HG03196 (cell line): Measurements from ENCODE around the gene TNRC6C.

ENCODE experiments used
- ATAC-seq: cut with Tn5 transposase; IDR thresholded peaks from one replicate; pipeline ENCODE4 v1.9.1; 2021; ENCODE audit not compliant: unreplicated experiment

Gene TNRC6C

GRCh38 chr17:78123258-78123929 is 164.9 kb downstream of the TNRC6C start:
- no peak for ATAC-seq

- no peak for ATAC-seq
These were observed 165.8 kb downstream of the TNRC6C start for GRCh38 chr17:78124081-78124835.

- no peak for ATAC-seq
These were observed 166.3 kb downstream of the TNRC6C start for GRCh38 chr17:78124836-78125137.

- no peak for ATAC-seq
These were observed 166.8 kb downstream of the TNRC6C start for GRCh38 chr17:78125138-78125913.

GRCh38 chr17:78125976-78126894 is 167.7 kb downstream of the TNRC6C start:
- no peak for ATAC-seq

GRCh38 chr17:78126895-78127238 is 168.4 kb downstream of the TNRC6C start:
- ATAC-seq, result no peak

- ATAC-seq, result no peak
These were observed 168.9 kb downstream of the TNRC6C start for GRCh38 chr17:78127239-78127887.

- ATAC-seq, result no peak
These were observed 169.5 kb downstream of the TNRC6C start for GRCh38 chr17:78127888-78128550.

GRCh38 chr17:78128551-78129350 is 170.2 kb downstream of the TNRC6C start, which contains the start of gene TMC6:
TSS of gene TMC6 (minus strand) at chr17:78128755. CDS start at chr17:78126832, 1,923 bp downstream.
- ATAC-seq, result no peak

- no peak for ATAC-seq
These were observed 171.0 kb downstream of the TNRC6C start for GRCh38 chr17:78129351-78130089.

- ATAC-seq, result no peak
These were observed 171.6 kb downstream of the TNRC6C start for GRCh38 chr17:78130090-78130436.

- no peak for ATAC-seq
These were observed 172.1 kb downstream of the TNRC6C start, which contains the start of gene TMC8 for GRCh38 chr17:78130437-78131101. TSS of gene TMC8 (plus strand) at chr17:78130771. CDS start at chr17:78131589, 818 bp downstream.

- no peak for ATAC-seq
These were observed 172.9 kb downstream of the TNRC6C start for GRCh38 chr17:78131172-78132083.

GRCh38 chr17:78132084-78132676 is 173.7 kb downstream of the TNRC6C start:
- ATAC-seq, result no peak

- ATAC-seq, result no peak
These were observed 174.3 kb downstream of the TNRC6C start for GRCh38 chr17:78132767-78133178.

GRCh38 chr17:78133179-78133951 is 174.9 kb downstream of the TNRC6C start:
- no peak for ATAC-seq
